Suppressor macrophage treated with lipopolysaccharide for 1 hour (primary cell): ENCODE data around the gene PHIP.
"Not testable (repeated sequence)": the region's sequence is repeated elsewhere in the genome, so short reads cannot be mapped to it uniquely, and the experiment has no call there.

Experiments used
- DNase-seq, 3 donors: peaks; one replicate each; pipeline ENCODE4 v3.0.0-alpha.2; 2020 to 2022

PHIP gene

DNA sequence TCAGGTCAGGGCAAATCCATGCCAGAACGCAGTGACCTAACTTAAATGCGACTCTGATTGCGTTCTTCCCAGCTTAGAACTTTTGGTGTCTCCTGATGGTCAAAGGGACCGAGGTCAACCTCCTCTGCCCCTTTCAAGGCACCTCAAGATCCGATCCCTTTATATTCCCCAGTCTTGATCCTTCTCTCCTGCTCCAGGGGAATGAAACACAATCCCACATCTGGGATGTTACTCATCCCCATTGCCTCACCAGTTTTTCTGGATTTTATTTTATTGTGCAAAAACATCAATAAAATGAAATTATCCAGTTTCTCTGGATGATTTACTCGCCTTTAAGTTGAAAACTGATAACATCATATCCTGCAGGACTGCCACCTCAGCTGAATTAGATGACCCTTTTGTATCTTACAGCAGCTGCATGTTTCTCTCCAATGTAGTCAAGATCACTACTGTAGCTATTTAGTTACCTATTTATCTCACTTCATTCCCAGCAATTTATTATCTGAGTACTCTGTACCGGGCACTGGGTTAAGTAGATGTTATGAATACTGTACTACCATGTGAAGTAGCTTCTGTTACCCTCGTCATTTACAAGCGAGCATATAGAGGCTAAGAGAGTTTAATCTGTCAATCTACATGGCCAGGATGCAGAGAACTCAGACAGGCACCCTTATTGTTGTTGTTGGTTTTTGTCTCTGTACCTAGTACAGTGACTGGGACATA lies 166.7 kb downstream of the PHIP start:
- DNase-seq: no peak

DNA sequence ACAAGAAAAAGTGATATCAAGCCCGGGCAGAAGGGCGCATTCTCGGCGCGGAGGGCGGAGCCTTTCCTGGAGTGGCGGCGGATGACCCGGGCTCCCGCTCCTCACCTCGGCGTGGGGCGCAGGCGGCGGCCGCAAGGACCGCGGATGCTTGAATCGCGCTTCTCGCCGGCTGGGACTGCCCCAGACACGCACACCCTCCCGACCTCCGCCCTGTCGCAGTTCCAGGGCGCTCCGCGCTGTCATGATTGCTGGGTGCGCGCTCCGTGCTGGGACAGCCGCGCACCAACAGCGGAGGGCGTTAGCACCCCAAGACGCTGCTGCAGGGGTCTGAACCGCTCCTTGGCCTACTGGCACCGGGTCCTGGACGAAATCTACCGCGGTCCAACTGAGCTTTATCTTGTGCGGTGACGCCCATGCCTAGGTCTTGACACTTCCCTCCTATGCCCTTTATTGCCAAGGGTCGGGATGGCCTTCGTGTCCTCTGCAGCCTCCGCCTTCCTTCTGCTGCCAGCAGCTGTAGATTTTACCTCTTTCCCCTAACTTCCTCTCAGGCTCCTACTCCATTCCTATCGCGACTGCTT lies 167.4 kb downstream of the PHIP start:
- DNase-seq: peak in 2 of 3 donors; percentile 27 to 45

DNA sequence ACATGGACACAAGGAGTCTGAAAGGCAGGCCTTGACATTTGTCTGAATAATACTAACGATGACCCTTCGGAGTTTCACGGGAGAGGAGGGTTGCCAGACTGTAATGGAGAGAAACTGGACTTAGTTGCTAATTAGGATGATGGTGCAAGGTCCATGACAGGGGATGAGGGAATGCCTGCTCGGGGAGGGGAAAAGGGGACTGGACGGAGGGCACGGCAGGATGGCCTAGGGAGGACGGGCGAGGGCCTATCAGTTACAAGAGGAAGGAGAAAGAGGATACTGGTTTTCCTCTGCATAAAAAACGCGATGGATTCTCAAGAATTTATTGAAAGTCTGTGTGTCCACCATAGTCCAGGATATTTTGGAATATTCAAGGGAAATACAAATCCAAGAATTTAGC lies 168.0 kb downstream of the PHIP start:
- DNase-seq: no peak

DNA sequence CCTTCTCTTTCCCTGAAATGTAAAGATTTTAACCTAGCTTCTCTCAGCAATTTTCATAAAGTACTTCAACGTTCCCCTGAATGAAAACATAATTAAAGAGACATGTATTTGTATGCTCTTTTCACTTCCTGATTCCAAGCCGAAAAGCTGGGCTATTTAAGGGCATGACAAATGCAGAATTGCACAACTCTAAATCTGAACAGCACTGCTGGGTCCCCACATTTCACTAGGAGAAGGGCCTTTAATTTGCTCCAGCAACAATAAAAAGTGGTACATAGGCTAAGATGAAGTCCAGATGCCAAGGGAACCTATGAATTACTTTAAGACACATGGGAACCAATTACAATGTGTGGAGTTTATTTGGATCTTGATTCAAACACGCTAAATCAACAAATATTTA lies 168.7 kb downstream of the PHIP start:
- peak; percentile 63 to 86 (median 75) for DNase-seq

DNA sequence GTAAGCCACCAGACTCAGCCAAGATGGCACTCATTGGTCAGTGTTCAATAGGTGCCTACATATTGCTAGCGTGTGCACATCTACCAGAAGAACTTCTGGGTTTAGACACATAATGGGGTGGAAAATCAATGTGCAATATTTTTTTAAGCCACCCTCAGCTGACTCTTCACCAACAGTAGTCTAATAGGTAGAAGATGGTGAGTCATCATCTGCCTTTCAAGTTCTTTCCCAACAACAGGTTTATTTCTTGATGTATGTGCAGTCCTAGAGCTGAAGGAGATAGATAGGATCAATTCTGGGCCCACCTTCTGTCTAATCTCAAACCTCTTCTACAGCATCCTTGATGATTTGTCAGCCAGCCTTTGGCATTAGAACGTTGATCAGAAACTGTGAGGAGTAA lies 169.4 kb downstream of the PHIP start:
- no peak for DNase-seq

DNA sequence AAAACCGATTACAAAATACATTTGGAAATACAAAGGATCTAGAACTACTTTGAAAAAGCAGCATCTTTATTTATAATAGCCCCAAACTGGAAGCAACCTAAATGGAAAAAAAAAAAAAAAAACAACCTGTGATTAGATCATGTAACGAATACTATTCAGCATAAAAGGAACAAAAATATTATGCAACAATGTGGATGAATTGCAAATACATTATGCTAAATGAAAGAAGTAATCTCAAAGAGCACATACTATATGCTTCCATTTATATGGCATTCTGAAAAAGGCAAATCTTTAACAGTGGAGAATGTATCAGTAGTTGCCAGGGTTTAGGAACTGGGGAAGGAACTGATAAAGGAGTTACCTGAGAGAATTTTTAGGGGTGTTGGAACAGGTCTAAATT lies 181.8 kb downstream of the PHIP start:
- DNase-seq: no peak

DNA sequence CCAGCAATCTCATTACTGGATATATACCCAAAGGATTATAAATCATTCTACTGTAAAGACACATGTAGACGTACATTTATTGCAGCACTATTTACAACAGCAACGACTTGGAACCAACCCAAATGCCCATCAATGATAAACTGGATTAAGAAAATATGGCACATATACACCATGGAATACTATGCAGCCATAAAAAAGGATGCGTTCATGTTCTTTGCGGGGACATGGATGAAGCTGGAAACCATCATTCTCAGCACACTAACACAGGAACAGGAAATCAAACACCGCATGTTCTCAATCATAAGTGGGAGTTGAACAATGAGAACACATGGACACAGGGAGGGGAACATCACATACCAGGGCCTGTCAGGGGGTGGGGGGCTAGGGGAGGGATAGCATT lies 188.2 kb downstream of the PHIP start:
- not testable (repeated sequence) for DNase-seq
